Kidney (tissue), 14 donors: Measurements from ENCODE around the gene PRR11. TPM values are rescaled to one million over a fixed set of nuclear protein-coding genes. Genes with fewer than 3 reads are reported as not detected.

ENCODE experiments used
- DNase-seq, 5 donors: peaks; one replicate each; pipeline ENCODE4 v3.0.0-alpha.2; 2013 to 2020
- FAIRE-seq: peaks from 2 replicates; lab custom pipeline; 2012; peaks lifted over from hg19 to GRCh38; lab: Jason Lieb, UNC
- H3K27ac ChIP-seq, 2 donors: one replicate each; pipeline ENCODE4 v1.7.0; 2013; ENCODE audit warnings: low read depth in 2 of 2, low read length in 2 of 2, inconsistent platforms in 1 of 2
- H3K27me3 ChIP-seq: one replicate; pipeline ENCODE4 v1.7.1; 2013; ENCODE audit warnings: low read length, inconsistent platforms; ENCODE audit not compliant: control insufficient read depth, insufficient read depth
- H3K36me3 ChIP-seq, 3 donors: one replicate each; pipeline versions ENCODE4 v1.7.0 to v1.7.1; 2013; ENCODE audit warnings: low read length in 3 of 3, control low read depth in 1 of 3, inconsistent platforms in 1 of 3; ENCODE audit not compliant: insufficient read depth in 3 of 3, control insufficient read depth in 2 of 3
- H3K4me1 ChIP-seq, 3 donors: one replicate each; pipeline versions ENCODE4 v1.7.0 to v1.7.1; 2013; ENCODE audit warnings: low read length in 3 of 3, inconsistent platforms in 1 of 3, low read depth in 1 of 3; ENCODE audit not compliant: control insufficient read depth in 2 of 3, insufficient read depth in 2 of 3
- H3K4me3 ChIP-seq, 3 donors: one replicate each; pipeline versions ENCODE4 v1.7.0 to v1.8.1; 2013; ENCODE audit warnings: low read length in 3 of 3, control low read depth in 1 of 3, inconsistent platforms in 1 of 3
- H3K9ac ChIP-seq, 3 donors: one replicate each; pipeline versions ENCODE4 v1.7.0 to v1.7.1; 2013; ENCODE audit warnings: low read length in 3 of 3, control low read depth in 1 of 3, inconsistent platforms in 1 of 3
- H3K9me3 ChIP-seq, 3 donors: one replicate each; pipeline versions ENCODE4 v1.7.0 to v1.7.1; 2013; ENCODE audit warnings: low read length in 3 of 3, control low read depth in 1 of 3, inconsistent platforms in 1 of 3; ENCODE audit not compliant: control insufficient read depth in 2 of 3, insufficient read depth in 1 of 3
- intact Hi-C: fragments of 100-400 bp; cut with DNase I; formaldehyde crosslinking; loops from one replicate; pipeline ENCODE4 v1.11.1; 2022
- polyA plus RNA-seq: library from polyadenylated mRNA; stranded (reverse); fragments of 350-450 nt; fragmentation: Illumina TruSeq; extraction: RNeasy Lipid Tissue Mini Kit (QIAGEN cat#74804); gene quantifications from one replicate; pipeline ENCODE4 v1.2.3, GENCODE V29; 2014; ENCODE audit warnings: low read depth, low replicate concordance; ENCODE audit not compliant: insufficient read depth
- total RNA-seq: library from RNA; stranded (reverse); fragmentation: NEBNext Ultra II Directional; extraction: Animal tissue kit (Norgen Biotek cat#: 25700); gene quantifications from one replicate; pipeline ENCODE4 v1.2.1, GENCODE V29; 2021
- TF ChIP-seq, protein P1 (sequence below): IDR thresholded peaks from 3 replicates; pipeline ENCODE4 v1.5.1; 2012; ENCODE audit warnings: mild to moderate bottlenecking, moderate library complexity, borderline replicate concordance; ENCODE audit not compliant: insufficient read depth; ENCODE audit errors: extremely low read depth
- donor health status: control.
- donor health status: control.
- donor health status: control.
- donor health status: control.
- donor health status: control.
- donor health status: DM: yes; HTN: yes; CAD: no.
- donor health status: Normal renal cell carcinoma (clear cell type).

PRR11 gene
- total and polyA plus RNA-seq, 2 donors from 2014 or later: 0.26 to 2.5 TPM

GRCh38 chr17:59107306-59107670 is 48.3 kb upstream of the PRR11 start:
- Histone ChIP-seq H3K9me3 (no peaks in the 10 kb centered on the region), H3K27ac (peak overlapping the region in 1 of 2 donors; percentile 18), H3K9ac (peak overlapping the region; percentile 43 to 67 (median 59)), H3K4me3 (peak overlapping the region; percentile 76 to 91 (median 83)), H3K27me3 (no peaks in the 10 kb centered on the region), H3K4me1 (peaks cover 0 to 3% (median 0%) of the 10 kb centered on the region in 3 donors), H3K36me3 (peaks cover 0 to 4% (median 0%) of the 10 kb centered on the region in 3 donors)
- FAIRE-seq (no peak), DNase-seq (no peak)
- intact Hi-C loops: no loop called here
- TF ChIP-seq, protein P1, sequence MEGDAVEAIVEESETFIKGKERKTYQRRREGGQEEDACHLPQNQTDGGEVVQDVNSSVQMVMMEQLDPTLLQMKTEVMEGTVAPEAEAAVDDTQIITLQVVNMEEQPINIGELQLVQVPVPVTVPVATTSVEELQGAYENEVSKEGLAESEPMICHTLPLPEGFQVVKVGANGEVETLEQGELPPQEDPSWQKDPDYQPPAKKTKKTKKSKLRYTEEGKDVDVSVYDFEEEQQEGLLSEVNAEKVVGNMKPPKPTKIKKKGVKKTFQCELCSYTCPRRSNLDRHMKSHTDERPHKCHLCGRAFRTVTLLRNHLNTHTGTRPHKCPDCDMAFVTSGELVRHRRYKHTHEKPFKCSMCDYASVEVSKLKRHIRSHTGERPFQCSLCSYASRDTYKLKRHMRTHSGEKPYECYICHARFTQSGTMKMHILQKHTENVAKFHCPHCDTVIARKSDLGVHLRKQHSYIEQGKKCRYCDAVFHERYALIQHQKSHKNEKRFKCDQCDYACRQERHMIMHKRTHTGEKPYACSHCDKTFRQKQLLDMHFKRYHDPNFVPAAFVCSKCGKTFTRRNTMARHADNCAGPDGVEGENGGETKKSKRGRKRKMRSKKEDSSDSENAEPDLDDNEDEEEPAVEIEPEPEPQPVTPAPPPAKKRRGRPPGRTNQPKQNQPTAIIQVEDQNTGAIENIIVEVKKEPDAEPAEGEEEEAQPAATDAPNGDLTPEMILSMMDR: no peak

GRCh38 chr17:59108400-59109102 is 47.0 kb upstream of the PRR11 start:
- Histone ChIP-seq H3K27me3 (no peaks in the 10 kb centered on the region), H3K27ac (no peak overlapping the region), H3K4me1 (peaks cover 0 to 3% (median 0%) of the 10 kb centered on the region in 3 donors), H3K9me3 (no peaks in the 10 kb centered on the region), H3K36me3 (peaks cover 0 to 4% (median 0%) of the 10 kb centered on the region in 3 donors), H3K9ac (no peak overlapping the region), H3K4me3 (no peak overlapping the region)
- intact Hi-C loops: no loop called here
- TF ChIP-seq, protein P1: no peak
- no peak for DNase-seq
- no peak for FAIRE-seq

DNA sequence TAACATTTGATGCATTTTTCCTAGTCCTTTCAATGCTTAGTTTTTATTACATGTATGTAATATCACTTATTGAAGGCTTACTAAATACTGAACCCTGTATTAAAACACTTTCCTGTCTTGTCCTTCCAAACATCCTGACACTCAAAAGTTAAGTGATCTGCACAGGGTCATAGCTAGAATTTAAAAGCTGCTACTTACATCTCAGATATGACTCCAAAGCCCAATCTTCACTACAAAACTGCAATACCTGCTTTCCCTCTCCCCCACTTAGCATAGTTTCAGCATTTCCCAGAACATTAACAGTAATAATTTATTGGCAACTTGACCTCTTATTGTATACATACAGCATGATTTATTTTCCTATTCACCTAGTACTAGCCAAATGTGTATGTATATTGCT is 44.6 kb upstream of the PRR11 start:
- intact Hi-C loops: no loop called here
- DNase-seq (no peak), FAIRE-seq (no peak)
- no peaks in the 10 kb centered on the region for H3K27me3 ChIP-seq
- H3K9ac ChIP-seq: no peak overlapping the region
- H3K4me1 ChIP-seq: peaks cover 0 to 3% (median 0%) of the 10 kb centered on the region in 3 donors
- TF ChIP-seq, protein P1: no peak
- H3K4me3 ChIP-seq: no peak overlapping the region
- H3K9me3 ChIP-seq: no peaks in the 10 kb centered on the region
- H3K36me3 ChIP-seq: peaks cover 0 to 4% (median 4%) of the 10 kb centered on the region in 3 donors
- no peak overlapping the region for H3K27ac ChIP-seq
